ENCODE measurements around the gene TH. TPM values are rescaled to one million over a fixed set of nuclear protein-coding genes. Genes with fewer than 3 reads are reported as not detected.

TH gene
- total RNA-seq (2021; fragmentation: NEBNext Ultra II Directional; extraction: Animal tissue kit (Norgen Biotek cat#: 25700)): not detected in 2 replicates
- 0.09 and 0.16 TPM in 2 replicates for polyA plus RNA-seq (2011; rRNA removed)
- 0.09 TPM for polyA plus RNA-seq (2011; cell fraction: cytosol; rRNA removed)
- 0.11 TPM for polyA plus RNA-seq (2011; cell fraction: nucleus; rRNA removed)
- 0.11 TPM in 1 of 4 replicates, not detected in the others for polyA plus RNA-seq (2012, experiment 1 of 2)
- not detected for polyA plus RNA-seq (2012, experiment 2 of 2)
- not detected for polyA plus RNA-seq (2013, experiment 1 of 2)
- not detected for polyA plus RNA-seq (2013, experiment 2 of 2)
- polyA minus RNA-seq (2011; rRNA and poly(A)+ RNA removed): not detected in 2 replicates
- polyA minus RNA-seq (2011; cell fraction: cytosol; rRNA and poly(A)+ RNA removed): not detected
- not detected for polyA minus RNA-seq (2011; cell fraction: nucleus; rRNA and poly(A)+ RNA removed)
- long read RNA-seq, experiment 1: 0 reads
- long read RNA-seq, experiment 2: 0 reads

- DNase-seq (ENCODE audit: low read depth in 1 of 2, low spot score in 2 of 2) (no peak), FAIRE-seq (no peak)
- Histone ChIP-seq H3K14ac (ENCODE audit: insufficient read length) (no peak within 1 kb of the TSS), H3K4ac (replicated peaks; ENCODE audit: insufficient read length, low read depth, low read length) (no peak within 1 kb of the TSS), H2AFZ (ENCODE audit: low read length) (no peak within 1 kb of the TSS), H3K9me3 (ENCODE audit: insufficient read depth in 2 of 2, low read depth in 1 of 2, low read length in 1 of 2) (no peaks in the 10 kb centered on the region), H3K79me1 (ENCODE audit: low read depth, low read length) (no peaks in the 10 kb centered on the region), H4K91ac (replicated peaks; ENCODE audit: insufficient read length, low read length) (no peak within 1 kb of the TSS), H2AK5ac (ENCODE audit: low read depth, low read length) (no peak within 1 kb of the TSS), H2BK12ac (ENCODE audit: low read depth, low read length) (no peak within 1 kb of the TSS), H4K20me1 (replicated peaks in 1 of 2; ENCODE audit: control insufficient read depth in 1 of 2, insufficient read depth in 2 of 2, low read length in 2 of 2) (peaks cover 0 to 6% of the 10 kb centered on the region in 2 experiments), H3K4me1 (replicated peaks in 1 of 4; ENCODE audit: control insufficient read depth in 3 of 4, insufficient read depth in 4 of 4, low read length in 3 of 4) (peaks cover 0 to 3% (median 1%) of the 10 kb centered on the region in 4 experiments; a peak in 1 of 7 replicates), H4K8ac (ENCODE audit: extremely low read depth, insufficient read depth, low read length) (peak within 1 kb of the TSS; percentile 21), H3K23me2 (ENCODE audit: low read depth, low read length) (no peaks in the 10 kb centered on the region), H2BK120ac (replicated peaks; ENCODE audit: low read depth, low read length) (no peak within 1 kb of the TSS), H3K9ac (replicated peaks in 1 of 4; ENCODE audit: extremely low read depth in 1 of 4, low read depth in 3 of 4, low read length in 3 of 4) (no peak within 1 kb of the TSS), H3K4me2 (ENCODE audit: insufficient read depth in 1 of 2, low read depth in 2 of 2, low read length in 2 of 2) (no peak within 1 kb of the TSS), H3K23ac (ENCODE audit: insufficient read length) (no peak within 1 kb of the TSS), H2BK20ac (ENCODE audit: low read length) (no peak within 1 kb of the TSS), H3K56ac (replicated peaks; ENCODE audit: insufficient read length, low read depth, low read length) (no peak within 1 kb of the TSS), H3K27me3 (replicated peaks in 1 of 4; ENCODE audit: control insufficient read depth in 3 of 4, extremely low read depth in 1 of 4, insufficient read depth in 3 of 4, low read length in 3 of 4) (peaks cover 0 to 9% (median 0%) of the 10 kb centered on the region in 4 experiments; a peak in 2 of 7 replicates), H2BK15ac (ENCODE audit: low read length) (no peak within 1 kb of the TSS), H3K79me2 (ENCODE audit: control insufficient read depth in 1 of 2, insufficient read depth in 2 of 2, low read length in 2 of 2) (no peaks in the 10 kb centered on the region), H3K4me3 (ENCODE audit: extremely low read depth in 1 of 4, insufficient read depth in 2 of 4, low read depth in 3 of 4, low read length in 4 of 4) (no peak within 1 kb of the TSS), H3K27ac (ENCODE audit: low read depth, low read length) (no peak within 1 kb of the TSS), H3K36me3 (ENCODE audit: control insufficient read depth in 2 of 4, insufficient read depth in 4 of 4, low read length in 3 of 4) (no peaks in the 10 kb centered on the region; a peak in 1 of 8 replicates), H4K5ac (ENCODE audit: insufficient read length, low read depth, low read length) (no peak within 1 kb of the TSS), H3K18ac (ENCODE audit: extremely low read depth, low read length) (no peak within 1 kb of the TSS), H2BK5ac (ENCODE audit: low read depth, low read length) (no peak within 1 kb of the TSS)
- 94% methylated on average over 12 of the region's 17 CpGs; no CpG with 5 or more reads in 1 of the 2 experiments for WGBS, 2 experiments (ENCODE audit: extremely low coverage in 1 of 2, insufficient coverage in 1 of 2, insufficient read length in 1 of 2, insufficient replicate concordance in 2 of 2, low coverage in 1 of 2, low lambda C conversion rate in 2 of 2, missing lambda C conversion rate in 1 of 2)
- CTCF ChIA-PET (ENCODE audit: partially characterized antibody): interaction anchor here (0.7 to 20.6 kb wide), 6 partner anchors 15 to 223 kb away, joined by 3 to 244 read pairs (median 4); partner anchors contain the start of gene INS
- POLR2A ChIA-PET (ENCODE audit: partially characterized antibody): no interaction called here
- TF ChIP-seq CEBPB (IDR thresholded peaks at IDR 0.05; ENCODE audit: low read depth, low read length) (no peak), KDM1A (IDR thresholded peaks at IDR 0.05; ENCODE audit: borderline replicate concordance, low read length) (no peak), JUN (IDR thresholded peaks at IDR 0.05; ENCODE audit: low read depth, low read length) (no peak), RXRA (IDR thresholded peaks at IDR 0.05; ENCODE audit: insufficient read depth, low read depth, low read length) (no peak), BRCA1 (IDR thresholded peaks at IDR 0.05; ENCODE audit: low read depth, low read length) (no peak), SAP30 (IDR thresholded peaks at IDR 0.05; ENCODE audit: insufficient read depth, insufficient replicate concordance, low read length) (no peak), KDM4A (IDR thresholded peaks at IDR 0.05; ENCODE audit: low read depth, low read length, severe bottlenecking) (no peak), GTF2F1 (IDR thresholded peaks at IDR 0.05; ENCODE audit: borderline replicate concordance, low read depth, low read length) (no peak), TEAD4 (IDR thresholded peaks at IDR 0.05; ENCODE audit: low read depth, low read length) (no peak), SP2 (IDR thresholded peaks at IDR 0.05; ENCODE audit: low read length) (no peak), RNF2 (IDR thresholded peaks at IDR 0.05; ENCODE audit: borderline replicate concordance, low read depth, low read length, missing control alignments, poor library complexity, severe bottlenecking) (no peak), MAFK (IDR thresholded peaks at IDR 0.05; ENCODE audit: low read depth, low read length) (no peak)
Measured at GRCh38 chr11:2171591-2172003, at the start of gene TH. TH (minus strand) TSS chr11:2171815; CDS start chr11:2171786, 29 bp downstream.
